KBM-7 (cell line): ENCODE results near the gene PIK3C2G.
"Not testable (repeated sequence)": the region's sequence is repeated elsewhere in the genome, so short reads cannot be mapped to it uniquely, and the experiment has no call there.

Experiments used
- DNase-seq: peaks from one replicate; pipeline ENCODE4 v3.0.0-alpha.2; 2015
- in situ Hi-C: fragments of 300-500 bp; cut with MboI; formaldehyde crosslinking; loops from 2 replicates; pipeline ENCODE4 v1.14.3; 2020; ENCODE audit warnings: low sequenced_read_pairs, low pct_unique_long_range_greater_than_20kb, mixed read lengths

Gene PIK3C2G

DNA sequence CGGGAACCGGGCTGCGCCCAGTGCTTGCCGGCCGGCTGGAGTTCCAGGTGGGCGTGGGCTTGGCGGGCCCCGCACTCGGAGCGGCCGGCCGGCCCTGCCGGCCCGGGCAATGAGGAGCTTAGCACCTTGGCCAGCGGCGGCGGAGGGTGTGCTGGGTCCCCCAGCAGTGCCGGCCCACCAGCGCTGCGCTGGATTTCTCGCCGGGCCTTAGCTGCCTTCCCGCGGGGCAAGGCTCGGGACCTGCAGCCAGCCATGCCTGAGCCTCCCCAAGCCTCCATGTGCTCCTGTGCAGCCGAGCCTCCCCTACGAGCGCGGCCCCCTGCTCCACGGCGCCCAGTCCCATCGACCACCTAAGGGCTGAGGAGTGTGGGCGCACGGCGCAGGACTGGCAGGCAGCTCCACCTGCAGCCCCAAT is 238.8 kb downstream of the PIK3C2G start:
- in situ Hi-C loops, DNase-seq: not testable (repeated sequence)

DNA sequence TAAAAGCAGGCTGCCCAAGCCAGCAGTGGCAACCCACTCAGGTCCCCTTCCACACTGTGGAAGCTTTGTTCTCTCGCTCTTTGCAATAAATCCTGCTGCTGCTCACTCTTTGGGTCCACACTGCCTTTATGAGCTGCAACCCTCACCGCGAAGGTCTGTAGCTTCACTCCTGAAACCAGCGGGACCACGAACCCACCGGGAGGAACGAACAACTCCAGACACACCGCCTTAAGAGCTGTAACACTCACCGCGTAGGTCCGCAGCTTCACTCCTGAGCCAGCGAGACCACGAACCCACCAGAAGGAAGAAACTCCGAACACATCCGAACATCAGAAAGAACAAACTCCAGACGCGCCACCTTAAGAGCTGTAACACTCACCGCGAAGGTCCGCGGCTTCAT is 239.4 kb downstream of the PIK3C2G start:
- in situ Hi-C loops, DNase-seq: not testable (repeated sequence)

DNA sequence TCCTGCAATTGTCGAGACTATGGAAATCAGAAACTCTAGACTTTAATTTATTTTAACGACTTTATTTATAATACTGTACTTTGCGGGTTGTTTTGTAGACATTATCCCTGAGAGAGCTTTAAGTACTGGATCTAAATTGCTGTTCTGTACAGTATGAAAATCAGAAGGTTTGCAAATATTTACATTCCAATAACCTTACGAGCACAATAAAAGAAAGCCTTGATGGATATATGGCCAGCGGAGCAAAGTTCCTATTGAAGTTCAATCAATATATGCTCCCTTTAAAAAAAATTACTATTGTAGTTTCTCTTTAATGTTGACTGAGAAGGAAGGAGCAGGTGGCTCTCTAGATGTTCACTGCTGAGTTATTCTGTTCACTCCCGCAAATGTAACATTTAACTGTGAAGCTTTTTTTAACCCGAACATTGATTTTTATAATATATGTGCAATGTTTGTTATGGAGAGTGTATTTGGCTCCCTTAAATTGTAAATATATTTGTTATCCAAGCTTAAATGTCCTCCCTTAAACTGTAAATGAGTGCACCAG is 241.2 kb downstream of the PIK3C2G start:
- DNase-seq = no peak
- in situ Hi-C loops = no loop called here

DNA sequence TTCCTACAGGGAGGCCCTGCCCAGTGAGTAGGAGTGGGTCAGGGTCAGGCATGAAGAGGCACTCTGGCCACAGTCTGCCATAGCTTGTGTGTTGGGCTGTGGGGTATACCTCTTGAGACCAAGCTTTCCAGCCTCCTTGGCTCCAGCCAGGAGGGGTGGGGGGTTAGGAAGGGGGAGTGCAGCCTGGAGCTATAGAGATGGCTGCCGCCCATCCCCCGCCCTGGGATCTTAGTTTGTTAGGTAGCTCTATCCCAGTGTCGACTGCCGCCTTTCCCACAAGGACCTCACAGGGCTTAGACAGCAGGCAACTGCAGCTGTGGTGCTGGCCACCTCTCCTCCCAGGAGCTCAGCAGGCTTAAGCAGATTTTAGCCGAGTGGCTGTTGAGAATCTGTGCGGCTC is 260.1 kb downstream of the PIK3C2G start:
- in situ Hi-C loops = no loop called here
- DNase-seq = no peak

DNA sequence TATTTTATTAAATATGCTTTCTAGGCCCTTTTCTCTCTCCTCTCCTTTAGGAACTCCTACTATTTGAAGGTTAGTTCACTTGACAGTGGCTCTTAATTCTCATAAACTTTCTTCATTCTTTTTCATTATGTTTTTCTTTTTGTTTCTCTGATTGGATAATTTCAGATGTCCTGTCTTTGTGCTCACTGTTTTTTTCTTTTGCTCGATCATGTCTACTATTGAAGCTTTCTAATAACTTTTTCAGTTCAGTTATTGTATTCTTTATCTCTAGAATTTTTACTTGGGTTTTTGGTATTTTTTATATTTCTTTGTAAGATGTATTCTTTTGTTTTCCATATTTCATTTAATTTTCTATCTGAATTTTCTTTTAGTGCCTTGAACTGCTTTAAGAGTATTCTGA is 261.5 kb downstream of the PIK3C2G start:
- no peak for DNase-seq
- in situ Hi-C loops = no loop called here

- not testable (repeated sequence) for DNase-seq
Observed at GRCh38 chr12:18542497-18542896, 281.2 kb downstream of the PIK3C2G start.

GRCh38 chr12:18546399-18546798 is 285.1 kb downstream of the PIK3C2G start:
- DNase-seq = no peak
- in situ Hi-C loops = no loop called here

More at GRCh38 chr12:18542497-18542896, 281.2 kb downstream of the PIK3C2G start:
- in situ Hi-C loops = not testable (repeated sequence)

DNA sequence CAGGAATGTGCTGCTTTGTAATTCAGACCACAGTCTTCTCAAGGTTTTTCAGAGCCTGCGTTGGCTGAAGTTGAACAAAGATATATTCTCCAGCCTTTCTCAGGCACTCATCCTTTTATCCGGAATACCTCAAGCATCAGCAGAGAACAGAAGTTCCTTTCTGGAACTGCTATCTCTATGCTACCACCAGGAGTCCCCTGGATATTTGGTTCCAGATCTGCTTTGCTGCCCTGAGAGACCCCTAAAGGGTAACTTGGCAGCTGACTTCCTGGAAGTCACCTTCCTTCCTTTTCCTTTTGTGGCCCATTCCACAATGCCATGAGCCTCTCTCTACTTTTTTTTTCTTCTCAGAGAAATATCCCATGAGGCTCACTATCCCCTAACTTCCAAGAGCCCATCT is 288.3 kb downstream of the PIK3C2G start:
- DNase-seq = no peak
- in situ Hi-C loops = no loop called here

DNA sequence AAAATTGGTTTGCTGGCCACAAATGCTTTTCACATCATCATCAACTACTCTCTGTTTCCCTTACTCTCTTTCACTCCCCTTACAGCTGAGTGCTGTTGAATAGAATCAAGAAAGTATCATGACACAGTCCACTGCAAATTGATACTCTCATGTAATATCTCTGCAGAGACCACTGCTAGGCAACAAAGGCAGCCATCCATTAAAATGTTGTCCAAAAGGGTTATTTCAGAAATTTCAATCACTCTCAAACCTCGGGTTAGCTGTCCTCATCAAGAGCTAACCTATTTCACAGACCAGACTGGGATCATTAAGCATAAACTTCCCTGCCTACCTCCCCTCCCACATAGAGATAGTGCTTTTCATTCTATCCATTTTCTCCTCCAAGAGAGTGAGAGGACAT is 289.8 kb downstream of the PIK3C2G start:
- DNase-seq = no peak
- in situ Hi-C loops = no loop called here

GRCh38 chr12:18551701-18552100 is 290.4 kb downstream of the PIK3C2G start:
- in situ Hi-C loops = no loop called here

GRCh38 chr12:18552829-18553228 is 291.5 kb downstream of the PIK3C2G start:
- in situ Hi-C loops = no loop called here
- DNase-seq = no peak

More at GRCh38 chr12:18551701-18552100, 290.4 kb downstream of the PIK3C2G start:
- DNase-seq = no peak

GRCh38 chr12:18556161-18556560 is 294.8 kb downstream of the PIK3C2G start:
- in situ Hi-C loops = no loop called here
- no peak for DNase-seq

DNA sequence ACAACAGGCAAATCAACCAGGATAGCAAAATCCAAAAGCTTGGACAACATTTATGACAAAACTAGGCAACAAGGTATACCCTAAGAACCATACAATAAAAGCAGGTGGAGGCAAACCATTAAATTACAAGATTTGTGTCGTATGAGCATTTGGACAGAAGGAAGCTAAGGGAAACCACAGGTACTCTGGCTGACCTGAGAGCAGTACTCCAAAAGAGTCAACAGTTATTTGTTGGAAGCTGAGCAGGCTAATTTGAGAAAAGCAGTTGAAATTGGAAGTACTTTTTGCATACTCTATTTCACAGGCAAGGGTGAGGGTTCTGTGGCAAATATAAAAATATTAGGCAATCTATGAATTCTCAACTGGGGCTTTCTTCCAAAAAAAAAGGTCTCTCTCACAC is 297.9 kb downstream of the PIK3C2G start:
- peak; percentile 19 for DNase-seq

DNA sequence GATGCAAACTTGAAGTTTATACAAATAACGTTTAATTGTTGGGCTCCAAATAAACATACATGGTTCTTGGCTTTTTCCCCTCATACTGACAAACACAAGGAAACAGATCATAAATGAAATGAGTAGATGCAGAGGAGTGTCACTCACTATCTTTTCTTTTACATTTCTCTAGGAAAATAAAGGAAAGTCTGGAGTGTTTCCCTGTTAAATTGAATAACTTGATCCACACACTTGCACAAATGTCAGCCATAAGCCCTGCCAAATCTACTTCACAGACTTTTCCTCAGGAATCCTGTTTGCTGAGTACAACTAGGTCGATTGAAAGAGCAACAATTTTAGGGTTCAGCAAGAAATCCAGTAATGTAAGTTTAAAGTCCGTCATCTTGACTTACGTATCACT is 301.2 kb downstream of the PIK3C2G start:
- no peak for DNase-seq
- in situ Hi-C loops = no loop called here

More for the DNA sequence above, 297.9 kb downstream of the PIK3C2G start:
- in situ Hi-C loops = no loop called here

DNA sequence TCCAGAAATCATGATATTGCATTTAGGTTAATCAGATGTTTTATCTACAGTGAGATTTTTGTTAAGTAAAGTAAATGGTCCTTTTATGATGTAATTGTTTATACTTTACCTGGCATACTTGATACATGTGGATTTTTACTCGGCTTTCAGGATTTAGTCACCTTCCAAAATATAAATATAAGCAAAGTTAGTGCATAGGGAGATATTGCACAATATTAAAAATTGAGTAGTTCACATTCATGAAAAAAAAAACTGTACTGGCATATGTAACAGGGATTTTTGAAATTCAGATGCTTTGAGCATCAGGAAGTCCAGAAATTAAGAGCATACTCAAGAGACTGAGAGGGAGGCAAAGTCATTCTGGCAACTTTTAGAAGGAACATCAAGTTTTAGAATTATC is 303.0 kb downstream of the PIK3C2G start:
- DNase-seq = no peak
- in situ Hi-C loops = no loop called here

DNA sequence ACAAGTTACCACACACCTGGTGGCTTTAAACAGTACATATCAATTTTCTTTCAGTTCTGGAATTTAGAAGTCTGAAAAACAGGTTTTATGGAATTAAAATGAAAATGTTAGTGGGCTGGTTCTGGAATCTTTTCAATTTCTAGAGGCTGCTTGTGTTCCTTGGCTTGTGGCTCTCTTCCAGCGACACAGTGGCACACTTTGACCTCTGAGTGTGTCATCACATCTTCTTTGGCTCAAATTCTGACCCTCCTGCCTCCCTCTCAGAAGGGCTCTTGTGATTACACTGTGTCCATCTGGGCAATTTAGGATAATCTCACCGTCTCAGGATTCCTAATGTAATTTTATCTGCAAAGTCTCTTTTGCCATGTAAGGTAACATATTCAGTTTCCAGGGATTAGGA is 306.5 kb downstream of the PIK3C2G start:
- no peak for DNase-seq
- in situ Hi-C loops = no loop called here

DNA sequence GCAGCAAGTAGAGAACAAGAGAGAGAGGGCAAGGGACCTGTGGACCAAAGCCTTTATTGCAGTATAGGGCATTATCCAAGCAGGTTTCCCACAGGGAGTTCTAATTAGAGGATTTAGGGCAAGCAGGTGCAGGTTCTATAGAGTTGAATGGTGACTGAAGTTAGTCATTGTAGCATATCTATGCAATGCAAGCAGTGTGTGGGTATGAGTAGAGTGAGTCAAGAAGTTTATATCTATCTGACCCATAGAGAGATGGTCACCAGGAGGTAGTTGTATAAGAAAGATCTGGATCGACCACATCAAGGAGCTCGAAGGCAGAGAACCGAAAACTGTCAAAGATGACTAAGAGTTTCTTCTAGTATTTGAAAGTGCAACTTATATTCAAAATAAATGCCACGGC is 309.2 kb downstream of the PIK3C2G start:
- no peak for DNase-seq
- in situ Hi-C loops = no loop called here

DNA sequence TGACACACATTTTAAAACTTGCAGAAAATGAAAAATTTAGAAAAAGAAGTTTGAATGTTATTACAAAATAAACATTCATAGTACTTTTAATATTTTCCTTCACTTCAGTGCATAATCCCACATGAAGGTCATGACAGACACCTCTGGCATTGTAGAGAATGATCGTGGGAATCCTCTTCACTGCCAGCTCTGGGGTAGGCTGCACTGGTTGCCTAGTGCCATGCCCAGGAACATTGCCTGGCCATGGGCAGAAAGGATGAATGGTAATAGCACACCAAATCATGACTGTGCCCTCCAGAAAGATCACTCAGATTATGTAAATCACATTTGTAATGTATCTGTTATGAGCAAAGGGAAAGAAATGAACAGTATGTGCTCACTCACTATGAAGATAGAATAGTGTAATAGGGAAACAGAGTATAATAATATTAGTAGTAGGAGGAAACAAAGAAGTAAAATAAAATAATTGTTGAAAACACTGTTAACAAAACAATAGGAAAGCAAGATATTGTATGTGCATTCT is 314.8 kb downstream of the PIK3C2G start:
- in situ Hi-C loops = no loop called here
- no peak for DNase-seq

DNA sequence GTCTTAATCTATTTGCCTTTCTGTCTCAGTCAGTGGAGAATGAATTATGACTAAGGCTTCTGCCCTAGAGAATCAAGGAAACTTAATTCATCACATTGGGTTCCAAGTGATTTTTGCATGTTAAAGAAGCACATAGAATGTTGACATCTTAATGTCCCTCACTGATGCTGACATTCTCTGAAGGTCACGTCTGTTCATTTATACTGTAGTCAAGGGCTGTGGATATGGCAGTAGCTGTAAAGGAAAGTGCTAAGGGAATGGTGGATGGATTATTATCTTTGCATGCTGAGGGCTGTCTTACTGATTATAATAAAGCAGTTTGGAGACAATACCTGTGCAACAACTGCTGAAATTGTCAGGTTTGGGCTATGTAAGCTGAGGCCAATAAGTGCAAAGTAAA is 315.3 kb downstream of the PIK3C2G start:
- in situ Hi-C loops = no loop called here
- DNase-seq = no peak

DNA sequence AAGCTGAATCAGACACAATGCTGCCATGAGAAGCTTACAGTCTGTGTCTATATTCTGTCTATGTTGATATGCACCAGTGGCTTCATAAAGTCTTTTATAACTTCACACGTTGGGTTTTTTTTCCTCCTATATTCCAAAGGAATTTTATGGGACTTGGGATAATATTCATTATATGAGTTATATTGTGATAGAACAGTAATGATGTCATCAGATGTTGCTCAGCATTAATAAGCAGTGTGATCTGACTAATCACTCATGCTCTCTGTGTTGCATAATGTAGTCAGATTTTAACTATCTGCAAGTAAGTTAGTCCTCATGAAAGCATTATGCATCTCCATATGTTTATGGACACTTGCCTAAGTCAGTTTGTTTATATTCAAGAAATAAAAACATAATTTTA is 316.9 kb downstream of the PIK3C2G start:
- in situ Hi-C loops = no loop called here
- no peak for DNase-seq

- in situ Hi-C loops = no loop called here
Observed at GRCh38 chr12:18580291-18580690, 319.0 kb downstream of the PIK3C2G start.

More at GRCh38 chr12:18580291-18580690, 319.0 kb downstream of the PIK3C2G start:
- no peak for DNase-seq
